HG03060 (cell line): ENCODE data around the gene SLC2A13.
"Not testable (repeated sequence)": the region's sequence is repeated elsewhere in the genome, so short reads cannot be mapped to it uniquely, and the experiment has no call there.

Experiments
- ATAC-seq: cut with Tn5 transposase; IDR thresholded peaks from one replicate; pipeline ENCODE4 v1.9.1; 2021; ENCODE audit warnings: low read depth, moderate number of reproducible peaks; ENCODE audit not compliant: unreplicated experiment

Gene SLC2A13

GRCh38 chr12:39830171-39830570 is 275.7 kb downstream of the SLC2A13 start:
- ATAC-seq, result no peak

GRCh38 chr12:39824505-39825212 is 281.2 kb downstream of the SLC2A13 start:
- ATAC-seq, result no peak

- ATAC-seq, result no peak
Measured at GRCh38 chr12:39816671-39817185, 289.2 kb downstream of the SLC2A13 start.

- ATAC-seq, result no peak
Measured at GRCh38 chr12:39815746-39816145, 290.1 kb downstream of the SLC2A13 start.

GRCh38 chr12:39814626-39815025 is 291.3 kb downstream of the SLC2A13 start:
- ATAC-seq, result no peak

- no peak for ATAC-seq
Measured at GRCh38 chr12:39813776-39814175, 292.1 kb downstream of the SLC2A13 start.

- not testable (repeated sequence) for ATAC-seq
Measured at GRCh38 chr12:39812456-39812855, 293.4 kb downstream of the SLC2A13 start.

GRCh38 chr12:39807043-39807442 is 298.8 kb downstream of the SLC2A13 start:
- no peak for ATAC-seq

GRCh38 chr12:39805651-39806050 is 300.2 kb downstream of the SLC2A13 start:
- no peak for ATAC-seq

- no peak for ATAC-seq
Measured at GRCh38 chr12:39804898-39805297, 301.0 kb downstream of the SLC2A13 start.

GRCh38 chr12:39804479-39804878 is 301.4 kb downstream of the SLC2A13 start:
- ATAC-seq, result no peak

- ATAC-seq, result no peak
Measured at GRCh38 chr12:39803151-39803550, 302.7 kb downstream of the SLC2A13 start.

GRCh38 chr12:39798977-39799376 is 306.9 kb downstream of the SLC2A13 start:
- ATAC-seq, result no peak

GRCh38 chr12:39798429-39798828 is 307.5 kb downstream of the SLC2A13 start:
- no peak for ATAC-seq

- no peak for ATAC-seq
Measured at GRCh38 chr12:39795481-39795880, 310.4 kb downstream of the SLC2A13 start.

- no peak for ATAC-seq
Measured at GRCh38 chr12:39792938-39793337, 312.9 kb downstream of the SLC2A13 start.

- ATAC-seq, result no peak
Measured at GRCh38 chr12:39788239-39788638, 317.6 kb downstream of the SLC2A13 start.

- ATAC-seq, result not testable (repeated sequence)
Measured at GRCh38 chr12:39785814-39786213, 320.1 kb downstream of the SLC2A13 start.

GRCh38 chr12:39782026-39782545 is 323.8 kb downstream of the SLC2A13 start:
- no peak for ATAC-seq

- ATAC-seq, result no peak
Measured at GRCh38 chr12:39780913-39781446, 324.9 kb downstream of the SLC2A13 start.

GRCh38 chr12:39780411-39780912 is 325.4 kb downstream of the SLC2A13 start:
- no peak for ATAC-seq
